ENCODE data around the gene DGKA.
"Not testable (repeated sequence)": the region's sequence is repeated elsewhere in the genome, so short reads cannot be mapped to it uniquely, and the experiment has no call there.

Gene DGKA

DNA sequence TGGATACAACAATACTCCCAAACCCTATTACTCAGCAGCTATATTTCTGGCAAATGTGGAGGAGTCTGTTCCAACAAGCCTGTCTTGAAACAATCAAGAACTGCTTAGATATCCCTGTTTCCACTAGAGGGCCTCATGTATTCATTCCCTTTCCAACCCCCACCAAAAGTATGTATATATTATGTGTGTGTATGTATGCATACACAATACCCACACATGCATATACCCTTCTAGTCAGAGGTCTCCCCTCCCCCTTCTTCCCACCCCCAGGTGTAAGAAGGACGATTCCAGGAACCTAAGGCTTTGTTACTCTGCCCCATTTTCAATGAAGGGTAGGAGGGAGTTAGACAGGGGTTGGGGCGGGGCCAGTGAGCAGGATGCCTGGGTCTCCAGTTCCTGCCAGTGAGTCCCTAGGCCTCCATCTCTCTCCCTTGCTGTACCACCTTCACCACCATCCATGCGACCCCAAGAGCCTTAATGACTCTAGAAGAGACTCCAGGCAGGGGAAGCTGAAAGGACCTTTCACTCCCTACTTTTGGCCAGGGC, at the start of gene DGKA:
Gene DGKA (plus strand): TSS at position 392 of the 546 bp plus-strand sequence. CDS start 5,342 bp downstream, outside the sequence.
- DNase-seq (ENCODE audit: low spot score) (peak; percentile 31), FAIRE-seq (no peak)

DNA sequence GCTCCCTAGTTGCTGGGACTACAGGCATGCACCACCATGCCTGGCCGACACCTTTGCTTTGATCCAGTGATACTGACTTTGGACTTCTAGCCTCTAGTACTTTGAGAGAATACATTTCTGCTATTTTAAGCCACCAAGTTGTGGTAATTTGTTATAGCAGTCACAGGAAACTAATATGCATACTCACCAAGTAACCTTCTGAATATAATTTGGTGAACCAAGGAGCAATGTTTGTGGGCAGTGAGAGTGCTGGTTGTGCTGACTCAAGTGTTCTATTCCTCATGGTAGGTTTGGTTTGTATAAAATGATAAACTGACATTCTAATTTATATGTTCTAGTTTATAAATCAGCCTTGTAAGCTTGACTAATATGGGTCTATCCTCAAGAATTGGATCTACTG, 45.8 kb upstream of the DGKA start:
- FAIRE-seq, result no peak
- DNase-seq (ENCODE audit: low spot score), result no peak

DNA sequence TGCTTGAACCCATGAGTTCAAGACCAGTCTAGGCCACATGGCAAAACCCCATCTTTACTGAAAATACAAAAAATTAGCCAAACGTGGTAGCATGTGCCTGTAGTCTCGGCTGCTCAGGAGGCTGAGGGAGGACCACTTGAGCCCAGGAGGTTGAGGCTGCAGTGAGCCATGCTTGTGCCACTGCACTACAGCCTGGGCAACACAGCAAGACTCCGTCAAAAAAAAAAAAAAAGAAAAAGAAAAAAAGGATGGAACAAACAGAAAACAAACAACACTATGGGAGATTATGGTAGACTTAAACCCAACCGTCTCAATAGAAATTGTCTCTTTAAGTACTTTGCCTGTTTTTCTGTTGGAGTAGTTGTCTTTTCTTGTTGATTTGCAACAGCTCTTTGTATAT, 39.7 kb upstream of the DGKA start:
- FAIRE-seq (no peak), DNase-seq (ENCODE audit: low spot score) (no peak)

DNA sequence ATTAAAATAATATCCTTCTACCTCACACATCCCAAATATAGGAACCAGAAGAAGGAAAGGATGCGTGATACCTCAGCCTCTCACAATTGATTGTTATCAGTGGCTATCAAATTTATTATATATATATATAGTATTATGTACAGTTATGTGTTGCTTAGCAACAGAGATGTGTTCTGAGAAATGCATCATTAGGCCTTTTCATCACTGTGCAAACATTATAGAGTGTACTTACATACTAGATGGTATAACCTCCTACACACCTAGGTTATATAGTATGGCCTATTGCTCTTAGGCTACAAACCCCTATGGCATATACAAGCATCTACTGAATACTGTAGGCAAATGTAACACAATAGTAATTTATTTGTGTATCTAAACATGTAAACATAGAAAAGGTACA, 37.2 kb upstream of the DGKA start:
- FAIRE-seq (no peak), DNase-seq (ENCODE audit: low spot score) (no peak)

DNA sequence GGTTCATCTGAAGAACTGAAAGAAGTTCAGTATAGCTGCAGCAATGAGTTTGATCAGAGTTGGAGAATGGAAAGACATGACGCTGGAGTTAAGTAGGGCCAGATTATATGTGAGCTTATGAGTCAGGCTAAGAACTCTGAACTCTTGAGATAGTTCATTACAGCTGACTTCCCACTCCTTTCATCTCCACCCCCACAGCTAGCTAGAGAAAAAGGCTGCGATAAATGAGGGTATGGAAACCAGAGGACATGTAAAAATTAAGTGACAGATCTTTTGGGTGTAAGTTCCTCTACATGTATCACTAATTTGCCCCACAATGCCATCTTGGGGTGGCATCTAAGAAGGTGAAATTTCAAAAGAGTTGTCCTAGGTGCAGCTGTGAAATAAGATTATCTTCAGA, 31.9 kb upstream of the DGKA start:
- FAIRE-seq (no peak), DNase-seq (ENCODE audit: low spot score) (no peak)

DNA sequence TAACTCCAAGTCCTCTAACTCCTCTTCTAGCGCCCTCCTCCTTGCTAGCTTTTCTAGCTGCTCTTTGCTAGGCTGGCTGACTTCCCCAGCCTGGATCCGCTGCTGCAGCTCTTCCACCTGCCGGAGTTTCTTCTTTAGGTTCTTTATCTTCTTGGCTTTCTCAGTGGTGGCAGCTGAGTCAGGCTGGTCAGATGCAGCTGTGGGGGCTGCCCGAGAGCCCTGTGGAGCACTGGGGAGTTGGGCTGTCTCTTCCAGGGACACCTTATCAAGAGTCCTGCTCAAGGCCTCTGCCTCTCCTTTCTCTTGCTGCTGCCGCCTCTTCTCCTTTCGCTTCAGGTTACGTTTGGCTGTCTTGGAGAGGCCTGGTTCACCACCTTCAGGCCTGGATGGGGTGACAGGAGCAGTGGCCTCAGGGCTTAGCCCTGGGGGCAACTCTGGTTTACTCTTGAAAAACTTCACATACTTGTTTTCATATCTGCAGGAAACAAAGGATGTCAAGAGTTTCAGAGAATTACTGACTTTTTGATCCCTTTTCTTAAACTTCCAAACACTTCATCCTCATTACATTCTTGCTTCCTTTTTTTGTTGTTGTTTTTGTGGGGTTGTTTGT, 29.0 kb upstream of the DGKA start:
- FAIRE-seq, result no peak
- DNase-seq (ENCODE audit: low spot score), result no peak

DNA sequence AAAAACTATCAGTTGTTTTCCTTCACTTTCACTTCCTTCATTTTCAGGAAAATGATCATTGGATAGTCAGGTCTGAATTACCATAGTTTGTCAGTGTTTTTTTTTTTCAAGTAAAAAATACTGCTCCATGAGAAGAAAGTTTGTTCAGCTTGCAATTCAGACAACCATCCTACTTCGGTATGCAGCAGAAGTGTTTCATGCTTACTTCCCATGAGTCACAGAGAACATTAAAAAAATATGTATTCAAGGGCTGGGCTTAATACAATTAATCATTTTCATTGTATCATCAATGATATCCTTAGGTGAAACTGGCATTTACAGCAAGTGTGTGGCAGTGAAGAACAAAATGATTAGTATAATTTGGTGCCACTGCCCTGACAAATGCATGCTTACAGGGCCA, 24.9 kb upstream of the DGKA start:
- no peak for FAIRE-seq
- DNase-seq (ENCODE audit: low spot score), result no peak

DNA sequence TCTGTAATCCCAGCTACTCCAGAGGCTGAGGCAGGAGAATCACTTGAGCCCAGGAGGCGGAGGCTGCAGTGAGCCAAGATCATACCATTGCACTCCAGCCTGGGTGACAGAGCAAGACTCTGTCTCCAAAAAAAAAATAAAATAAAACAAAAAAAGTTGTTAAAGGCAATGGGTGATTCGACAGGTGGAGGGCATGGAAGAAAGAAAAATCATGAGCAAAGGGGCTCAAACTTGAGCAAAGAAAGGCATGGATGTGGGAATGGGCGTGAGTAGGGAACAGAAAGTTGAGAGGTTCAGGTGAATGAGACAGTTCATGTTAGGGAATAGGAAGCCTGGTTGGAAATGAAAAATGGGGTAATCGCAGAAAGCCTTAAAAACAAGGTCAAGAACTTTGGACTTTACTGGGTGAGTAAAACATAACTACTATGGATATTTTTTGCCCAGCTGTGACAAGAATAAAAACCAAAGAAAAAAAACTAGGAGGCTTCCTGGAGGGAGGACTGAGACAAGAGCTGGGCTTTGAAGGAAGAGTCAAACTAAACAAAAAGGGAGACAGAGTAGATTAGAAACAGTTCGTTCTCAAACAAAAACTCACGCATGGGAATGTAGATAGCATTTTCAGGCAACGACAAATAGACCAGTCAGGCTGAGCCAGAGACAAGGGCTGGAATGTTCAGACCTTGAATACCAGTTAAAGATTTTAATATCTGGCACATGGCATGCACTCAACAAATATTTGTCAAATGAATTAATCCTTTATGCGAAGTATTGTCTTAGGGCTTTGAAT, 22.0 kb upstream of the DGKA start:
- FAIRE-seq, result no peak
- no peak for DNase-seq (ENCODE audit: low spot score)

DNA sequence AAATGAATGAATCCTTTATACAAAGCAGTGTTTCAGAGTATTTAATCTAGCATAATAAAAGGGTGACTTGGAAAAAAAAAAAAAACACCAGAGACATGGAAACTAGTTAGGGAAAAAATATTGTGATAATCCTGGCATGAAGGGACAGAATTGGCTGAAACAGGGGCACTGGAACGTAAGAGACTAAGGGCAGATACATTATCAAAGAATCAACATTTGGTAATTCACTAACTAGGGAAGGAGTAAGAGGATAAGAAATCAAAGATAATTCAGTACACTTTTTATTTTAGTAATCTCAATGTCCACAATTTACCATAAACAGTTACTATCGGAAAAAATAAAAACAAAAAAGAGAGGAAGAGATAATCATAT, 21.5 kb upstream of the DGKA start:
- DNase-seq (ENCODE audit: low spot score), result no peak
- FAIRE-seq, result no peak

DNA sequence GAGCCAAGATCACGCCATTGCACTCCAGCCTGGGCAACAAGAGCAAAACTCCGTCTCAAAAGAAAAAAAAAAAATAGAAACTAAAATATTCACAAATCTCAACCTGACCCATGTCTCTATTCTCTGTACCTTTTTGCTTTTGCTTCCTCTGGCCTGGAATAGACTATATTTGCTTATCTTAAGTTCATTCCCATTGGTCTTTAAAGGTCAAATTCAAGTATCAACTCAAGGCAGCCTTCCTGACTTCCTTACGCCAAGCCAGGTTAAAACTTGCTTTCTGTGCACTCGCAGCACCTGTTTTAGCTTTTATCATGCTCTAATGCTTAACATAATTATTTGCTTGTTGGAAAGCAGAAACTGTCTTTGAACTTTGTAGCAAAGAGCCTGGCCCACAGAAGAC, 18.1 kb upstream of the DGKA start:
- no peak for FAIRE-seq
- no peak for DNase-seq (ENCODE audit: low spot score)

DNA sequence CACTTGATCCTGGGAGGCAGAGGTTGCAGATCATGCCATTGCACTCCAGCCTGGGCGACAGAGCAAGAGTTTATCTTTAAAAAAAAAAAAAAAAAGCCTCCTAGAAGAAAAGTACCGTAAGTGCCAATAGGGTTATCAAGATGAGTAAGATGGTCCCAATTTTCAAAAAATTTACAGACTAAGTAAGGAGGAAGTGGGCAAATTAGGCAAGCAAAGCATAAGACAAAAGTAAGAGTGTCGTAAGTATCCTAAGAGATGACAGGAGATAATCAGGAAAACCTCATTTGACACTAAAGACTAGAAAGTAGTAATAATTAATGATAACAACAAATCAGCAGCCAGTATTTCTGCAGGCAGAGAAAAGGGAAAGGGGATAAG, 15.5 kb upstream of the DGKA start:
- DNase-seq (ENCODE audit: low spot score), result no peak
- FAIRE-seq, result no peak

DNA sequence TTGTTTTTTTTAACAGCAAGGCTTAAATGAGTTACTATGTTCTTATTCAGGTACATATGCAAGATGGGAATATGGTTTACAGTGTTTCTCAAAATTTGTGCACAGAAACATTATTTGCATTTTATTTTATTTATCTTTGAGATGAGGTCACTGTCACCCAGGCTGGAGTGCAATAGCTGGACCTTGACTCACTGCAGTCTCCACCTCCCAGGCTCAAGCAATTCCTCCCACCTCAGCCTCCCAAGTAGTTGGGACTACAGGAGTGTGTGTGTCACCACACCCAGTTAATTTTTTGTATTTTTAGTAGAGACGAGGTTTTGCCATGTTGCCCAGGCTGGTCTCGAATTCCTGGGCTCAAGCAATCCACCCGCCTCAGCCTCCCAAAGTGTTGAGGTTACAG, 11.9 kb upstream of the DGKA start:
- FAIRE-seq, result not testable (repeated sequence)

DNA sequence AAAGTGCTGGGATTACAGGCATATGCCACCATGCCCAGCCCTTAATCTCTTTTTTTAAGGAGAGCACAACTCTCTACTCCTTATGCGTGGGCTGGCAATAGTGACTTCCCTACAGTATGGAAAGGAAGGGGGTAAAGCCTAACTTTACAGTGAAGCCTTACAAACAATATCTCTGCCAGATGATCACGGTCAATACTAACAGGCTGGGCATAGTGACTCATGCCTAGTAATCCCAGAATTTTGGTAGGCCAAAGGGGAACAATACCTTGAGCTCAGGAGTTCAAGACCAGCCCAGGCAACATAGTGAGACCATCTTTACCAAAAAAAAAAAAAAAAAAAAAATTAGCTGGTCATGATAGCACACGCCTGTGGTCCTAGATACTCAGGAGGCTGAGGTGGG, 8.8 kb upstream of the DGKA start:
- FAIRE-seq (no peak), DNase-seq (ENCODE audit: low spot score) (no peak)

More for the DNA sequence above, 11.9 kb upstream of the DGKA start:
- DNase-seq (ENCODE audit: low spot score), result peak; percentile 38

DNA sequence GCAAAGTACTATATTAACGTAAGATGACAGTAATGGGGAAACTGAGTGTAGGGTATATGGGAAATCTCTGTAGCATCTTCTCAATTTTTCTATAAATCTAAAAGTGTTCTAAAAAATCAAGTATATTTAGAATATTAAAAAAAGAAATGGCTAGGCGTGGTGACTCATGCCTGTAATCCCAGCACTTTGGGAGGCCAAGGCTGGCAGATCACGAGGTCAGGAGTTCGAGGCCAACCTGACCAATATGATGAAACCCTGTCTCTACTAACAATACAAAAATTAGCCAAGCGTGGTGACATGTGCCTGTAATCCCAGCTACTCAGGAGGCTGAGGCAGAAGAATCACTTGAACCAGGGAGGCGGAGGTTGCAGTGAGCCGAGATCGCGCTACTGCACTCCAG, 7.3 kb upstream of the DGKA start:
- not testable (repeated sequence) for FAIRE-seq

DNA sequence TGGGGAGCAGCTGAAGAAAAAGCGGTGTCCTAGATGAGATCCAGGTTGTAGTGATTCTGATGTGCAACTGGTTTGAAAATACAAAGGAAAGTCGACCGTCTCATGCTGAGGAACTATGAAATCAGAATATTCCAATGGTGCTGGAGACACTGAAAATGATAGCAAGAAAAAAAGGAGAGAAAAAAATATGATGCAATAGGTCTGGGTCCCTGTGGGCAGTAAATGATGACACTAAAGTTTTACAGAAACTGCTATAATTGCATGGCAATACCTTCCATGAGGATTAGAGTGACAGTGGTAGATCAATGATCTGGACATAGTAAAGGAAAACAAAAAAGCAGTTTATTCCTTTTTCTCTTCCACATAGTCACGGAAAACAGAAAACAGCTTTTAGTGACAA, 5.6 kb upstream of the DGKA start:
- DNase-seq (ENCODE audit: low spot score) (no peak), FAIRE-seq (no peak)

More for the DNA sequence above, 7.3 kb upstream of the DGKA start:
- DNase-seq (ENCODE audit: low spot score), result not testable (repeated sequence)

DNA sequence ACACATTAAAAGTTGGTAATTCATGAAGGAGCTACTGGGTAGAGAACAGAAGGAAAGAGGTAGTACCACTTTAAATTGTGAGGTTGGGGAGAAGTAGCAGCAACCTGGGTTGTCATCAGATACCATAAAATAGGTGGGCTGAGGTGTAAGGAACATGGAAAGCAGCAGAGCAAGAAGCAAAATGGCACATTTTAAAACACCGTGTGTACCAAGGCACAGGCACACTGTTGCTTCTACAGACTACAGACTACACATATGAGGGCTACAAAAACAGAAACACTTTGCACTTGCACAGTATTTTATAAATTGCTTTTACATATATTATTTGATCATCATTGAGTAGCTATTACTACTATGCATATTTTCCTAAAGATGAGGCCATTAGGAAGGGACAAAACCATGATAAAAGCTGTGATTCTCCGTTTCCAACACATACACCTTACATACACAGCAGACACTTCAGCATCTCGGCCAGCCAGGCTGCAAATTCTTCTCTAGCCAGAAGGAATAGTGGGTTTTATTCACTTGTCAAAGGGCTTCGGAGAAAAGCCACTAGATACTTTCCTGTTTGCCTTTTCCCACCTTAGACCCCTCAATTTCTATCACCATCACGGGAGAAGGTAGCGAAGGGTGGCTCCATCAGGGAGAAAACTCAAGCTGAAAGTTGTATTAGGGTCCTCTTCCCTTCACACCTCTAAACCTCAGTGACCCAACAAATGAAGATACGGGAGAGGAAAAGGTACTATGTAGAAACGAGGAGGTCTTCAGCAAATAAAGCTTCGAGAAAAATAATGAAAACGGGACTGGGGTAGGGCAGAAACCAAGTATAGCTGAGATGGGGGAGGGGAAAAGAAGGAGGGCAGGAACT, 4.9 kb upstream of the DGKA start:
- no peak for DNase-seq (ENCODE audit: low spot score)
- FAIRE-seq, result no peak

DNA sequence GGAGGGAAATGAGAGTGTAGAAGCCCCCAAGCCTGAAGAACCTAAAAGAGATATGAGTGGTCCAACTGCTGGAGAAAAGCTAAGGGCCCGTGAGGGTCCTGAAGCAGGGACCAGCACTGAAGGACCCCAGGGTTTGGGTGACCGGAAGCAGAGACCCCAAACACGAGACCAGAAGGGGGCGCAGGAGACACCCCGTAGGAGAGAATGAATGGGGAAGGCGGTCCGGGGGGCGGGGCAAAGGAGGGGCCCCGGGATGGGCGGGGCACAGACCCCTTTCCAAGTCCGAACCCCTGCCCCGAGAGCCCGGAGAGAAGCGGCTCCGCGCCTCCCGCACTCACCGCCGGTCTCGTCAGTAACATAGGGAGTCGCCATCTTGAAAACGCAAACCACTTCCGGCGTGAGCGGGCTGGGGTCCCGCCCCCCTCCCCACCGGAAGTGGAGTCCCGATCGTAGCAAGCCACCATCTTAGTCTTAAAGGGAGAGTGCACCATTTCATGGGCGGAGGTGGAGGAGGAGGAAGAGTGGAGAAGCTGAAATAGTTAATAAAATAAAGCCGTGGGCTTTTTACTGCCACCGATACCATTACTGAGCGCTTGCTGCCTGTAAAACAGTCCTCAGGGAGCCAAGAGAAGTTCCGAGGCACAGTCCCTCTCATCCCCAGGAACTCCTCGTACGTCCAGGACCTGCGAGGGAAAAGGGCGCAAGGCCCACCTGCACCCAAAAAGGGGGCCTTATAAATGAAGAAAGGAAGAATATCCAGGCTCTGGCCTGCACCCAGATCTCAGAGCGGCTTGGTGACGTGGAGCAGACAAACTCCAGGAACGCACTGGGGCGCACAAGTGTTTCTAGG, 4.0 kb upstream of the DGKA start:
- DNase-seq (ENCODE audit: low spot score) (peak; percentile 81), FAIRE-seq (peak; percentile 12)

DNA sequence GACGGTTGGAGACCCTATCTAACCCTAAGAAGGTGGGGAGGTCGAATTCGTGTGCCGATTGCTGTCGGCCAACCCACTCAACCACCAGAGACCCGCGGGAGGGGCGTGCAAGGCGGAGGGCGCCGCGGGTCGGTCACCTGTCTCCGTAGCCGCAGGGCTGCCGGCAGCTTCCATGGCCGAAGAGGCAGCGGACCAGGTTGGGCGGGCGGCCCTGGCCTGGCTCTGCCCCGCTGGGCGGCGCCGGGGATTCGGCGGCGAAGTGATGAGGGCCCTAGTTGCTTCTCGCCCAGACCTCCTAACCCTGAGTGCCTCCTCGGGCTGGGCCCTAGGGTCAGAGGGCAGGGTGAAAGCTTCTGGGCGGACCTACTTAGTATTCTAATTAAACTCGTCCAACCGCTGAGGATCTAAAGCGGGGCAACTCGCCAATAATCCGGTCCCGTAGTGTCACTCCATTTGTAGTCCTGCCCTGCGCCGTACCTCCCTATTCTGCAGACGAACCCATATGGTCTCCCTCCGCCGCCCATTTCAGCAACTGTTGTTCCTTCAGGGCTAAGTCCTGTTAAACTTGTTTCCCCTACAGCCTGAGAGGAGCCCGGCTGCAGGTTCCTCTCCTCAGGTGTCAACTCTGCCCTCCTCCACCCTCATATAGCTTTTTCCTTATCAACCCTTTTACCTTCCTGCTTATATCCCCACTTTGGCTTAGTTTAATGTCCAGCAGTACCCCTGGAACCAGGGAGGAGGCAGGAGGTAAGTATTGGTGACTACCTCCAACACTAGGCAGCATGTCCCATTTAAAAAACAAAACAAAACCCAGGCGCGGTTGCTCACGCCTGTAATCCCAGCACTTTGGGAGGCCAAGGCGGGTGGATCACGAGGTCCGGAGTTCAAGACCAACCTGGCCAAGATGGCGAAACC, 3.1 kb upstream of the DGKA start, which contains the start of gene PYM1:
Gene PYM1 (minus strand): TSS at position 307 of the 915 bp plus-strand sequence. CDS start 133 bp downstream, at position 174.
- FAIRE-seq, result no peak
- peak; percentile 50 for DNase-seq (ENCODE audit: low spot score)

DNA sequence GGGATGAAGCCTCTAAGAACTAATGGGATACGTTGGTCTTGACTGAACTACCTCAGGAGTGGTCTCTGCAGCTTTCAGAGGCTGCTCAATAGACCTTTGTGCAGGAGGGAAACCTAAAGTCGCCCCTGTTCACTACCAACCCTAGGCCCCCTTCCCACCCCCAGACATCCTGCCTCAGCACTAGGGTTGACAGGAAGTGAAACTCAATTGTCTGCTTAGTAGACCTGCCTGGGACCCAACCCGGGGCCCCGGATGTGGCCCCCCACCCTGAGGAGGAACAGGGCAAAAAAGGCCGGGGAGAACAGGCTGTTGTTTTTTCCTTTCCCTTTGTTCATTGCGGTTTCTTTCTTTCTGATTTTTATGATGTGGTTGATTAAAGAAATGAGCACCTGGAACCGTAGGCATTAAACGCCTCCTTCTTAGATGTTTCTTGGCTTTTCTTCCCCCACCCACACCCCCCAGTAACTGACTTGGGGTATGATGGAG, 1.6 kb upstream of the DGKA start:
- DNase-seq (ENCODE audit: low spot score) (no peak), FAIRE-seq (no peak)
